Prostate gland (tissue), 2 donors: ENCODE data around the gene CISTR.

ENCODE experiments used
- POLR2A ChIP-seq: fragments of 450-650 bp; IDR thresholded peaks from one replicate; pipeline ENCODE4 v1.6.1; 2016; ENCODE audit warnings: antibody characterized with exemption, mild to moderate bottlenecking
- POLR2AphosphoS5 ChIP-seq: sonication (generic); formaldehyde crosslinking; IDR thresholded peaks from one replicate; pipeline ENCODE4 v1.6.1; 2017; ENCODE audit warnings: antibody characterized with exemption
- TF ChIP-seq, protein P1 (sequence below), 4 experiments: fragments of 200-600 bp in 2 of 4; fragments of 450-650 bp in 2 of 4; sonication (generic) in 2 of 4; IDR thresholded peaks; 1 replicate in 3 of 4; 2 replicates in 1 of 4; pipeline ENCODE4 v1.5.1; 2016 to 2019; ENCODE audit warnings: antibody characterized with exemption in 4 of 4, mild to moderate bottlenecking in 2 of 4, moderate library complexity in 2 of 4

DNA sequence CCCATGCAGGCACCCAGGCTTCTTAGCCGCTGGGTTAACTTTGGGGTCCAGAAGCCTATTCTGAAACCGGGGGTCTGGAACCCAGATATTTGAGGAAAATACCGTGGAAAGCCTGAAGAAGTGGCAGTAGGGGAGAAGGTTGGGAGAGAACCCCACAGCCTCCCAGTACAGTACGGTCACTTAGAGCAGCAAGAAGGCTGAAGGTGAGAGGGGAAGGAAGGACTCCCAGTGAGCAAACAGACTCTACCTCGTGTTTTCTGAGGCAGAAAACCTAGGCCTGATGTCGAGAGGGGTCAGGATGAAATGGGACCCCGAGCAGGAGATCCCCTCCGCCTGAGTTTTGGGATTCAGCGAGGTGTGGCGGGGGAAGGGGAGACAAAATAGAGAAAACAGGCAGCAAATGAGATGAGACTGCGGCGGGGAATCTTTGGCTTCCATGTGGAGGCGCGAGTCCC lies 13.8 kb downstream of the CISTR start:
- TF ChIP-seq POLR2A (no peak), POLR2AphosphoS5 (no peak)
- TF ChIP-seq, protein P1, sequence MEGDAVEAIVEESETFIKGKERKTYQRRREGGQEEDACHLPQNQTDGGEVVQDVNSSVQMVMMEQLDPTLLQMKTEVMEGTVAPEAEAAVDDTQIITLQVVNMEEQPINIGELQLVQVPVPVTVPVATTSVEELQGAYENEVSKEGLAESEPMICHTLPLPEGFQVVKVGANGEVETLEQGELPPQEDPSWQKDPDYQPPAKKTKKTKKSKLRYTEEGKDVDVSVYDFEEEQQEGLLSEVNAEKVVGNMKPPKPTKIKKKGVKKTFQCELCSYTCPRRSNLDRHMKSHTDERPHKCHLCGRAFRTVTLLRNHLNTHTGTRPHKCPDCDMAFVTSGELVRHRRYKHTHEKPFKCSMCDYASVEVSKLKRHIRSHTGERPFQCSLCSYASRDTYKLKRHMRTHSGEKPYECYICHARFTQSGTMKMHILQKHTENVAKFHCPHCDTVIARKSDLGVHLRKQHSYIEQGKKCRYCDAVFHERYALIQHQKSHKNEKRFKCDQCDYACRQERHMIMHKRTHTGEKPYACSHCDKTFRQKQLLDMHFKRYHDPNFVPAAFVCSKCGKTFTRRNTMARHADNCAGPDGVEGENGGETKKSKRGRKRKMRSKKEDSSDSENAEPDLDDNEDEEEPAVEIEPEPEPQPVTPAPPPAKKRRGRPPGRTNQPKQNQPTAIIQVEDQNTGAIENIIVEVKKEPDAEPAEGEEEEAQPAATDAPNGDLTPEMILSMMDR (IDR thresholded peaks at IDR 0.05), result no peak
